Skeletal muscle tissue (tissue), 4 donors: ENCODE data around the gene ALOX15B. TPM values are rescaled to one million over a fixed set of nuclear protein-coding genes. Genes with fewer than 3 reads are reported as not detected.
"Not testable (repeated sequence)": the region's sequence is repeated elsewhere in the genome, so short reads cannot be mapped to it uniquely, and the experiment has no call there.

ENCODE experiments used
- H3K27ac ChIP-seq: one replicate; pipeline ENCODE4 v1.7.0; 2013; ENCODE audit warnings: mild to moderate bottlenecking, low read depth, low read length, inconsistent platforms
- H3K27me3 ChIP-seq, 3 donors: one replicate each; pipeline ENCODE4 v1.7.0; 2013; ENCODE audit warnings: low read length in 3 of 3; ENCODE audit not compliant: control insufficient read depth in 3 of 3, insufficient read depth in 3 of 3
- H3K36me3 ChIP-seq, 3 donors: one replicate each; pipeline ENCODE4 v1.7.0; 2013; ENCODE audit warnings: low read length in 3 of 3; ENCODE audit not compliant: control insufficient read depth in 3 of 3, insufficient read depth in 3 of 3
- H3K4me1 ChIP-seq, 3 donors: one replicate each; pipeline ENCODE4 v1.7.0; 2013; ENCODE audit warnings: low read length in 3 of 3, mild to moderate bottlenecking in 3 of 3; ENCODE audit not compliant: control insufficient read depth in 3 of 3, insufficient read depth in 3 of 3
- H3K4me3 ChIP-seq, 3 donors: one replicate each; pipeline ENCODE4 v1.7.0; 2013; ENCODE audit warnings: low read length in 3 of 3
- H3K9ac ChIP-seq, 3 donors: one replicate each; pipeline ENCODE4 v1.7.0; 2013; ENCODE audit warnings: low read length in 3 of 3, mild to moderate bottlenecking in 3 of 3, moderate library complexity in 2 of 3, low read depth in 1 of 3
- H3K9me3 ChIP-seq, 3 donors: one replicate each; pipeline ENCODE4 v1.7.0; 2013; ENCODE audit warnings: low read length in 3 of 3; ENCODE audit not compliant: control insufficient read depth in 3 of 3
- total RNA-seq: library from RNA; depleted of rRNA; stranded (reverse); fragments of >200 nt; gene quantifications from one replicate; pipeline ENCODE4 v1.2.3, GENCODE V29; 2014
- donor health status: Osteomylitis.

The ALOX15B gene
- total RNA-seq, 1 donor from 2014 or later, result 0.52 TPM

GRCh38 chr17:8076502-8077266 lies 37.8 kb downstream of the ALOX15B start:
- Histone ChIP-seq H3K4me3 (no peak overlapping the region), H3K36me3 (no peaks in the 10 kb centered on the region), H3K27ac (no peak overlapping the region), H3K4me1 (peaks cover 13 to 33% (median 26%) of the 10 kb centered on the region in 3 donors), H3K9me3 (no peaks in the 10 kb centered on the region), H3K27me3 (peaks cover 69 to 85% (median 80%) of the 10 kb centered on the region in 3 donors), H3K9ac (no peak overlapping the region)

- not testable (repeated sequence) for H3K27ac ChIP-seq
These were observed 39.1 kb downstream of the ALOX15B start for GRCh38 chr17:8077939-8078338.

GRCh38 chr17:8079291-8080207 lies 40.7 kb downstream of the ALOX15B start:
- Histone ChIP-seq H3K9ac (peak overlapping the region; percentile 27 to 68 (median 51)), H3K36me3 (no peaks in the 10 kb centered on the region), H3K4me3 (peak overlapping the region; percentile 48 to 73 (median 66)), H3K9me3 (no peaks in the 10 kb centered on the region), H3K4me1 (peaks cover 5 to 15% (median 10%) of the 10 kb centered on the region in 3 donors), H3K27me3 (peaks cover 54 to 75% (median 71%) of the 10 kb centered on the region in 3 donors), H3K27ac (no peak overlapping the region)

More at GRCh38 chr17:8077939-8078338, 39.1 kb downstream of the ALOX15B start:
- not testable (repeated sequence) for H3K9ac ChIP-seq, H3K4me3 ChIP-seq, H3K9me3 ChIP-seq, H3K36me3 ChIP-seq
- peaks cover 11 to 25% (median 19%) of the 10 kb centered on the region in 3 donors for H3K4me1 ChIP-seq
- peaks cover 64 to 83% (median 78%) of the 10 kb centered on the region in 3 donors for H3K27me3 ChIP-seq

GRCh38 chr17:8080208-8080798 lies 41.4 kb downstream of the ALOX15B start:
- Histone ChIP-seq H3K36me3 (no peaks in the 10 kb centered on the region), H3K9ac (peak overlapping the region in 2 of 3 donors; percentile 50 to 51)

GRCh38 chr17:8080799-8081219 lies 42.0 kb downstream of the ALOX15B start:
- Histone ChIP-seq H3K9me3 (no peaks in the 10 kb centered on the region), H3K27me3 (peaks cover 43 to 68% (median 63%) of the 10 kb centered on the region in 3 donors), H3K4me1 (peaks cover 5 to 15% (median 10%) of the 10 kb centered on the region in 3 donors), H3K36me3 (no peaks in the 10 kb centered on the region), H3K9ac (no peak overlapping the region), H3K4me3 (no peak overlapping the region), H3K27ac (no peak overlapping the region)

More at GRCh38 chr17:8080208-8080798, 41.4 kb downstream of the ALOX15B start:
- no peaks in the 10 kb centered on the region for H3K9me3 ChIP-seq
- peaks cover 5 to 15% (median 10%) of the 10 kb centered on the region in 3 donors for H3K4me1 ChIP-seq
- peak overlapping the region; percentile 48 to 73 (median 66) for H3K4me3 ChIP-seq
- H3K27ac ChIP-seq, result no peak overlapping the region
- H3K27me3 ChIP-seq, result peaks cover 48 to 70% (median 66%) of the 10 kb centered on the region in 3 donors

- no peak overlapping the region for H3K27ac ChIP-seq
- no peaks in the 10 kb centered on the region for H3K36me3 ChIP-seq
- H3K27me3 ChIP-seq, result peaks cover 36 to 66% (median 62%) of the 10 kb centered on the region in 3 donors
- no peak overlapping the region for H3K9ac ChIP-seq
- H3K9me3 ChIP-seq, result no peaks in the 10 kb centered on the region
- H3K4me1 ChIP-seq, result peaks cover 5 to 15% (median 10%) of the 10 kb centered on the region in 3 donors
- no peak overlapping the region for H3K4me3 ChIP-seq
These were observed 43.0 kb downstream of the ALOX15B start for GRCh38 chr17:8081876-8082275.

GRCh38 chr17:8082292-8082691 lies 43.4 kb downstream of the ALOX15B start:
- Histone ChIP-seq H3K9ac (no peak overlapping the region), H3K9me3 (no peaks in the 10 kb centered on the region), H3K4me3 (no peak overlapping the region), H3K36me3 (no peaks in the 10 kb centered on the region), H3K27me3 (peaks cover 32 to 65% (median 58%) of the 10 kb centered on the region in 3 donors), H3K4me1 (peaks cover 5 to 15% (median 10%) of the 10 kb centered on the region in 3 donors), H3K27ac (no peak overlapping the region)

- Histone ChIP-seq H3K36me3 (no peaks in the 10 kb centered on the region), H3K27ac (no peak overlapping the region), H3K4me1 (peaks cover 5 to 13% (median 9%) of the 10 kb centered on the region in 3 donors), H3K27me3 (peaks cover 19 to 57% (median 50%) of the 10 kb centered on the region in 3 donors), H3K4me3 (no peak overlapping the region), H3K9me3 (no peaks in the 10 kb centered on the region), H3K9ac (no peak overlapping the region)
These were observed 45.4 kb downstream of the ALOX15B start for GRCh38 chr17:8084250-8084649.

- H3K36me3 ChIP-seq, result no peaks in the 10 kb centered on the region
- no peak within 1 kb of the TSS for H3K9ac ChIP-seq
- H3K27ac ChIP-seq, result no peak within 1 kb of the TSS
- H3K9me3 ChIP-seq, result no peaks in the 10 kb centered on the region
- no peaks in the 10 kb centered on the region for H3K4me1 ChIP-seq
- H3K27me3 ChIP-seq, result peaks cover 32 to 58% (median 51%) of the 10 kb centered on the region in 3 donors
- no peak within 1 kb of the TSS for H3K4me3 ChIP-seq
These were observed 48.5 kb downstream of the ALOX15B start, which contains the start of gene ALOX12B for GRCh38 chr17:8087075-8087951. Gene ALOX12B, minus strand, starts transcription at chr17:8087716. Its CDS starts 274 bp downstream, at chr17:8087442.
